NCI-H510A (cell line): ENCODE data around the gene TM4SF20.
"Not testable (repeated sequence)": the region's sequence is repeated elsewhere in the genome, so short reads cannot be mapped to it uniquely, and the experiment has no call there.

Experiments used
- DNase-seq: peaks from one replicate; lab custom pipeline; 2025; lab: John Stamatoyannopoulos, UW

TM4SF20 gene

DNA sequence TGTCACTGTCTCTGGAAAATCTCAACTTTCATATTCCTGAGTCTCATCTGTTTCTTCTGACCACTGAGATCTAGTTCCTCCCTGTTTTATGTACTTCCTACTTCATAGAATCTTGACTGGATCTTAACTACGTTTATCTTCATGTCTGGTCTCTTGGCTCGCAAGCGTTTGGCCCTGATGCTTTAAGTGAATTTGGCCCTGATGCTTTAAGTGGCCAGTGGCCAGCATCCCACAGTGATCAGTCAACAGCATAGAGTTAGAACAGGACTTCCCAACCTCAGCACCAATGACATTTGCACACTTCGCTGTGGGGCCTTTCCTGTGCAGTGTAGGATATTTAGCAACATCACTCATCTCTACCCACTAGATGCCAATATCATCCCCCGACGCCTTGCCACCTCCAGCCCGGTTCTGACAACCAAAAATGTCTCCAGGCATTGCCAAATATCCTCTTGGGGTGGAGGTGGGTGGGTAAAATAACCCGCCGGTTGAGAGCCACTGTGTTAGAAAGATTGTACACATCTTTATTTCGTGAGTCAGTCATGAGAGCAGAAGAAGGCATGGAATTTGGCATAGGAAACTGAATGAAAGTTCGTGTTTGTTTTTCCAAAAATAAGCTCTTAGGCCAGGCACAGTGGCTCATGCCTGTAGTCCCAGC is 12.2 kb downstream of the TM4SF20 start:
- no peak for DNase-seq

DNA sequence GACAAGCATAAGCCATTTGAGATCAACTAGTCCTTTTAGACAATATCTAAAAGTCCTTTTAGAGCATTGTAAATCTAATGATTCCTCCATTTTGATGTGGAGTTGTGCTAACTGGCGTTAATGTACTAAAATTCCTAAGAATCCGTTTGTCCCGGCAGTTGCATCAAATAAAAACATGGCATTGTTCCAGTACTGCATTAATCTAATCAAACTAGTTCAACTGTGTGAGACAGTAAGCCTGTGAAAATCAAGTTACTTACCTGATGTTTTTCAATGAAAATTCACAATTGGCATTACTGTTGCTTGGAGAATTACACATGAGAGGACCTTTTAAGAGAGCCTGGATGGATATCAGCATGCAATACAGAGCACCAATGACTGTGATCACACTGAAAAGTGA is 13.3 kb downstream of the TM4SF20 start:
- no peak for DNase-seq

DNA sequence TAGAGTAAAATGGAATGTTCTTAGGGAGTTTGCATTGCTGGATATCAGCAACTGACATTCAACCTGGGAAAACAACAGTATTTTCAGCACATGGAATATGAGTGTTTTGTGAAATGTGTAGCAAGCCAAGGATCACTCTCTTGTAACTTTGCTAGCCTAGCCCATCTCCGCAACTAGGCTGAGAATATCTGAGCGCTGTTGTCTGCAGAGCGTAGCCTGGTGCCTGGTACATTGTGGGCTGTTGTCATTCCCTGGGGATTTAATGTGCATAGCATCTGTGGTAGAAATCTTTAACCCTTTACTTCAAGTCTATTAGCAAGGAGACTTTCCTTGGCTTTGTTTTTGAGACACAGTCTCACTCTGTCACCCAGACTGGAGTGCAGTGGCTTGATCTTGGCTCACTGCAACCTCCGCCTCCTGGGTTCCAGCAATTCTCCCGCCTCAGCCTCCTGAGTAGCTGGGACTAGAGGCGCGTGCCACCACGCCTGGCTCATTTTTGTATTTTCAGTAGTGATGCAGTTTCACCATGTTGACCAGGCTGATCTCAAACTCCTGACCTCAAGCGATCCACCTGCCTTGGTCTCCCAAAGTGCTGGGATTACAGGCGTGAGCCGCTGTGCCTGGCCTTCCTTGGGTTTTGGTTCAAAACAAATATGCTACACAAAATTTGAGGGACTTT is 14.4 kb downstream of the TM4SF20 start:
- not testable (repeated sequence) for DNase-seq

DNA sequence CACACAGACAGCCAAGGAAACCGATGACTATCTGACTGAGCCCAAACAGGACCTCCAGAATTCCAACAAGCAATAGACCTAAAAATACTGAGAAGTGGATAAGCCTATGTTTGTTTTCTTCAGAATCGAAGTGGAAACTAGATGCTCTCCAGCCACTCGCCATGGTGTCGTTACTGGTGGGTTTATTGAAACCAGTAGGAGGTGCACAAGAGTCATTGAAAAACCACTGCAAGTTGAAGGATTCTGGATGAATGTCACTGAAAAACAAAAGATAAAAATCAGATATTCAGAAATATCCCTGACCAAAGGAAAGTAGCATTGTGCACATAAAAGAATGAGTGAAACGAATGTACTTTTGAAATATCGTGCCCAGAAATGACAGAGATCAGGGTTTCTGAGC is 15.3 kb downstream of the TM4SF20 start:
- no peak for DNase-seq

DNA sequence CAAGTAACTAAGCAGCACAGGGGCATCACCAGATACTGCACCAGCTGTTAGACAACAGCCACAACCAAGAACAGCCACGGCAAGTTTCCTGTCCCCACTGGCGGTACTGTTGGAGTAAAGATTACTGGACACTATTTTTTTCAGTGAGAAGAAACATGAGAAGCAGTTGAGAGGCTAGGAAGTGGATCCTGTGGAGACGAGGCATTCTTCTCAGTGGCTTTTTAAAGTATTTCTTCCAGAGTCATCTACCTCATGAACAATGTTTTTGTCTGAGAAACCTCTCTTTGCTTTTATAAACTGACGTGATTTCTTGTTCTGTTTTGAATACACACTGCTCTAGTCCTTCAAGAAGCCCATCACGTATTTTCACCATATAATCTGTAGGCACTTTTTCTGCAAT is 18.8 kb downstream of the TM4SF20 start:
- no peak for DNase-seq

DNA sequence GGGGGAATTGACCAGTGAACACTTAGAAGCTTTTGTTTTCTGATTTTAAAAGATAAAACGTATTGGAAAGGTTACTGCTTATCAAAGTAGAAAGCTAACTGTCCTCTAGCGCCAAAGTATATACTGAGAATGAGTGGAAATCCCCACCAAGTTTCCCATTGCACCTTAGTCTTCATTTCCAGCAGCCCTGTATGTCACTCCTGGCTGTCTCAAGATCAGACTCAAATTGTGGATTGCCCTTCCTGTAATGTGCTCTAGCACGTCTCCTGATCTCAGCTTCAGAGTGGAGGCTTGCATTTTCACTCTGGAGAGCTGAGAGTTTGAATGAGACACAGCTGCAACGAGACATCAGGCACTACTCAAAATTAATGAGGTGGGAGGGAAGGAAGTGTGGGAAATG is 27.5 kb downstream of the TM4SF20 start:
- no peak for DNase-seq

DNA sequence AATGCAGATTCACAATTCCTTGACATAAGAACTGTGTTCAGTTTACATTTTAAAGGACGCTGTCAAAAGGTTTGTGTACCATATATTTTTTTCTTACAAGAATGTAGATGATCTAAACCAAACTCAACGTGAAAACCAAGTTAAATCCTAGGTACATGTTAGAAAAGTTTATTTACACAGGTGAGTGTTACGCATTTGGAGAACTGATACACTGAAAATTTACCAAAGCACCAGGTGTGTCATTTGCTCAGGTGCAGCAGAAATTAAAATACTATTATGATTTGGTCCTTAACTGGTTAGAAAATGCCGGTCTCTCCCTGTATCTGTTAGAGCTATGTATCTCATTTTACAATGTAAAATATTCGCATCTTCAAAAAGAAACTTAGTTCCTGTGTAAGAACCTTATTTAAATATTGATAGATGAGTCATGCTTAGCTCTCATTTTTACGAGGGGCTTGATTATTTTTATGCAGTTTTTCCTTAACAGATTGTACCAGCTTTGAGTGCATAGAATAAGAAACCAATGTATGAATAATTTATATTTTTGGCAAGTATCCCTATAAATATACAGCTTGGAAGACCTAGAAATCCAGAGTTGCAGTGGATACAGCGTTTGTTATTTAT is 29.0 kb downstream of the TM4SF20 start:
- no peak for DNase-seq

DNA sequence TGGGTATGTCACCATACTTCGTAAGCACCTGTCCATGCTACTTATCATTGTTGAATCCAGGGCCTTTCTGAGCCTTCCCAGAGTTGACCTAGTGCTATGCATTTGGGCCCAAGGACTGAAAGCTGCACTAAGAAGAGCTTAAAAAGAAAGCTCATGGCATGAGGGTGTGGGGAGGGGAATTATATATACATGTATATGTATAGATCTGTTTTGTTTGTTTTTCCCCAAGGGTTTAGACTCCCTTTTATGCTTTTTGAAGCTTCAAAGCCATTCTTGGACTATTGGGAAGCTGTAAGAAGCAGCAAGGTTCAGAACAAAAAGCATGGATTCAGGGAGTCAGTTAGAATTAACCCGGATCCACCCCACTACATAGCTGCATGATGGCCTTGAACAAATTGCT is 30.8 kb downstream of the TM4SF20 start:
- no peak for DNase-seq

DNA sequence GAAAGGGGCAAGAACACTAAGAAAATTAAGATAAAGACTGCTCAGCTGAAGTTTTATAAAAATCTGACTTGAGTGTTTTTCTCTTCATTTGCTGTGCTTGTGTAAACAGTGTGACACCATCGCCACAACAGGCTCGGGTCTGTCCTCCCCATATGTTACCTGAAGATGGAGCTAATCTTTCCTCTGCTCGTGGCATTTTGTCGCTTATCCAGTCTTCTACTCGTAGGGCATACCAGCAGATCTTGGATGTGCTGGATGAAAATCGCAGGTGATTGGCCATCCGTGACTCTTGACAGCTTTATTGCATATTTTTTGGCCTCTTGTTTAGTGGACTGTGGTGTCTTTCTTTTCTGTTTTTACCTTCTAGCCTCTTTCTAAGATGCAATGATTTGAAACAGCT is 32.0 kb downstream of the TM4SF20 start:
- DNase-seq, result no peak

DNA sequence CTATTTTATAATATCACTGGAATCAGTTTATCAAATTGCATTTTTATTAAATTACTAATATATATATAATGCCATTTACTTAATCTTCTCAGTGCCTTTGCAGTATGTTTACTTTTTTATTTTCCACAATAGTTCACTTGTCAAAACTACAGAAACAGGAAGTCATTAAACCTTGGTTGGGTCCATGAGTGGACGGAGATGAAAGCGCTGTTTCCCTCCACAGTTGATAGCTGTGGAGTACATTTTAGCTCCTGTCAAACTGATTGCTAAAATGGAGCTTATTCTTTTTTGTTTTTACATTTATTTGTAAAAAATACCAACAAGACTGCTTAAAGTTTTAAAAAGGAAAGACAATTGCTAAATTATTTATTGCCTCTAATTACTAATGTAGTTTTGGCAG is 34.9 kb downstream of the TM4SF20 start:
- no peak for DNase-seq

DNA sequence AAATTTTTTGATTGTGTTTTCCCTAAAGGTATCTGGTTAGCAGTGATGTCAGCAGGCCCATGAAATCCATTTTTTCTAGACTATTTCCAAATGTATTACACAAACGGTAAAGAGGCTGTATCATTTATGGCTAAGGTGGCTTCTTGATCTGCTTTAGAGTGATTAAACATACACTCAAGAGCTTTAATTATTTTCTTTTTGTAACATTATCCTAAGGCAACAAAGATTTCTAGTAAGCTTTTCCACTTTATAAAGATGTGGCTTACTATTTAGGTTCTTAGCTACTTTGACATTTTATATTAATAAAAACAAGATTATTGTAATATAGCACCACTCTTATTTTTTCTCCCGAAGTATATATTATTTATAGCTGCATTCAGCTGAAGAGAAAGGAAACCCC is 37.6 kb downstream of the TM4SF20 start:
- no peak for DNase-seq

DNA sequence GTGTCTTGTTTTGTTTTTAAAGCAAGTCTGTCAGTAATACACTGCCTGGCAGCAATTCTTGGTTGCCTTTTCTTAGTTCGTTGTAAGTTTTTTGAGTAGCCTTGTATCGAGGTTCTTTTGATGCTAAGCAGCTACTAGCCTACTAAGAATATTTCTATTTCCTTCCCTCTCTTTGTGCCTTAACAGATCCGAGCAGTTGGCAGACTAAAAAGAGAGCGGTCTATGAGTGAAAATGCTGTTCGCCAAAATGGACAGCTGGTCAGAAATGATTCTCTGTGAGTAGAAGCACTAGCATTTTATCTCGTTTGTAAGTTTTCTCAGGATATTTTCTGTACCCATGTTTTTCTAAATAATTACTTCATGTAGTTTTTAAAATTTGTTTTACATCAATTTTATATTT is 39.0 kb downstream of the TM4SF20 start:
- DNase-seq, result no peak

DNA sequence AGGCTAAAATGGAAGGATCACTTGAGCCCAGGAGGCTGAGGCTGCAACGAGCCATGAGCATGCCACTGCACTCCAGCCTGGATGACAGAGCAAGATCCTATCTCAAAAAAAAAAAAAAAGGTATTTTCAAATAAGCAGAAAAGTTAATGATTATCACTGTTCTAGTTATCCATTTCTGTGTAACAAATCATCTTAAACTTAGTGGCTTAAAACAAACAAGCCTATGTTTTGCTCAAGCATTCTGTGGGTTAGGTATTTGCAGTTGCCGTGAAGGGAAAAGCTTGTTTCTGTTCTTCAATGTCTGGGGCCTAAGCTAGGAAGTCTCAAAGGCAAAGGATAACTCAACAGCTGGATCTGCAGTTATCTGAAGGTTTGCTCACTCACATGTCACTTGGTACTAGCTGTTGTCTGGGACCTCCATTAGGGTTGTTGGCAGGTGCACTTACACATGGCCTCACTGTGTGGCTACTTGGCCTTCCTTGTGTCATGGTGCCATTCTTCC is 40.0 kb downstream of the TM4SF20 start:
- DNase-seq, result no peak

DNA sequence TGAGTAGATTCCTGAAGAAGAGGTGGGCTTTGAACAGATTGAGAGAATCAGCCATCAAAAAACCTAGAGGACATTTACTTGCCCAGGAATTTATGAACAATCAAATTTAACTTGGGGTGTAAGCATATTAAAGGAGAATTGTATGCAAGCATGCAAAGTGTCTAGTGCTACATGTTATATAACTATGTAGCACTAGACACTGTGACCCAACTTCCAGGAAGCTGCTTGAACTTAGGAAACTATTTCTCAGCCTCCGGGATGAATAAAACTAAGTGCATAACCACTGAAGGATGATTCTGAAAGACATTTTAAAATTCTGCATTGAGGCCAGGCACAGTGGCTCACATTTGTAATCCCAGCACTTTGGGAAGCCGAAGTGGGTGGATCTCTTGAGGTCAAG is 41.7 kb downstream of the TM4SF20 start:
- DNase-seq, result no peak

DNA sequence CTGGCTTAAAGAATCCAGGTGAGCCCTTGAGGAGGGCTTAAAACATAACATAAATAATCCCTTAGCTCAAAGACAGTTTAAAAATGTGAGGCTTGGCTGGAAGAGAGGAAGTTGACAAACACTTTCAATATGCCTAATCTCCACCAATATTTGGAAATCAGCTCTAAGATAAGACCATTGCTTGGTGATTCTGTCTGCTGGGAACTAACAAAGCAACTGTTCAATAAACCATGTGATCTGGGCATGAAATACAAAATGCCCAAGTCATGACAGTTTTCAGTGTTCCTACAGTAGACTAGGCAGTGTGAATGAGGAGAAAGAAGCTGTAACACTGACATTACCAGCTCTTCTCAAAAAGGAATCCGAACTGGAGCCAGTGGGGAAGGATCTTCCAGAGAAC is 43.4 kb downstream of the TM4SF20 start:
- no peak for DNase-seq

DNA sequence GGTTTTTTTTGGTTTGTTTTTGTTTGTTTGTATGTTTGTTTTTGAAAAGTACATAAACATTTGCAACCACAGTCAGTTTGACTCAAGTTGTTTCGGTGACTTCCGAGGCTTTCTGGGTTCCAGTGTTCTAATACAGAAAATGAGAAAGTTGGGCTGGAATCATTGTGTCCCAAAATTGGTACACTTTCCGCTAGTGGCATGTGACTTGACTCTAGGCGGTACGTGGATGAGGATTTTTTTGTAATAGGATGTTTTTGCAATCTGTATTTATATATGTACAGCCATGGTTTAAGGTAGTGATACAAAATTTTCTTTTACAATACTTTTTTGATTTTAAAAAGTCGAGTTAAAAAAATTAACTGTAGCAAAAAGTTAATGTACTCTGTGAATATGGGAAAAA is 52.3 kb downstream of the TM4SF20 start:
- DNase-seq, result no peak

DNA sequence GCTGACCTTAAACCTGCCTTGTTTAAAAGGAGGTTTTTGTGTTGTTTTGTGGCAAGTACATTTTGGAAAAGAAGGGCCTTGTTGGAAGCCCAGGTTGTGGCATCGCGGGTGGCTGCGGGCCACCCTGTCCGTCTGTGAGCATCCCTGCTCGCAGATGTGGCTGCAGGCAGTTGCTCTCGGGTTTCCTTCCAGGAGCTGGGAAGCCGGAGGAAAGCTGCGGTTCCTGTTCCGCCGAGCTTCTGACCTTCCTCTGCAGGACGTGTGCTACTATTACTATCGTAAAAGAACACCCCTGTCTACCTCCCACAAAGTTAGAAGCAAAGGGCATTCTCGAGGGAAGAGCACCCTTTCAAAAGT is 53.3 kb downstream of the TM4SF20 start:
- DNase-seq, result no peak

DNA sequence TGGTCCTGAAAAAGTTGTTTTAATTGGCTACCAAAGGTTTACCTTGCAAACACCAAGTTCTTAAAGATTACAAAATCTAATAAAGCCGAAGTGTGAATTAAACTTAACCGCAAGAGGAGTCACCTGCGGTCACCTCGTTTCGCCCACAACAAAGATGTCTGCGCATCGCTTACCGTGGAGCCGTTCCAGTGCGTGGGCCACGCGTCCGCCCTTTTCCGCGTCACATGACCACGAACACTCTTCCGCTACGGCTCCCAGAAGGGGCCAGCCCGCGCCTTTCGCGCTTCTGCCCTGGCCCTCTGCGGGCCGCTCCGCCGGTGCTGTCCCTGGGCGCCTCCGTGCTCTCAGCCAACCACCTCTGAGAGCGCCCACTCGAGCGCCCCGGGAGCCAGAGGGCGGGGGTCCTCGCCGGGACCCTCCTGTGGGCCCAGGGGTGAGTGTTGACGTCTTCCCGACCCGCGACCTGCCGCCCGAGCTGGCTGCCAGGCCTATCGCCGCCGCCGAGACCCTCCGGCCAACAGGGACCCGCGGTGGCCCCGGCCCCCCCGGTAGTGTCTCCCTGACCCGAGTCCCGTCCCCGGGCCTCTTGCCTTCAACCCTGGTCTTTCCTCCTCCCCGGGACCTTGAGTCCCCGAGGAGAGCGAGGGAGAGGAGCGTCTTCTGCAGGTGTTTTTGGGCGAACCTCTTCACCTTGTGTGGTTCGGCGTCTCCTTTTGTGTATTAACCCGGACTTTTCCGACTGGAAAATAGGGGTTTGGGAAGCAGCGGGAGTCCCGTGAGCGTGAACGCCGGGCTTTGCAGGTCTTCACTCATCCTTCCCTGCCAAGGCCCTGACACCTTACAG is 53.9 kb downstream of the TM4SF20 start, which contains the start of gene MFF:
Gene MFF, plus strand, starts transcription at position 257 of the 844 bp plus-strand sequence. CDS start 5,415 bp downstream, outside the sequence.
- peak; percentile 95 for DNase-seq

DNA sequence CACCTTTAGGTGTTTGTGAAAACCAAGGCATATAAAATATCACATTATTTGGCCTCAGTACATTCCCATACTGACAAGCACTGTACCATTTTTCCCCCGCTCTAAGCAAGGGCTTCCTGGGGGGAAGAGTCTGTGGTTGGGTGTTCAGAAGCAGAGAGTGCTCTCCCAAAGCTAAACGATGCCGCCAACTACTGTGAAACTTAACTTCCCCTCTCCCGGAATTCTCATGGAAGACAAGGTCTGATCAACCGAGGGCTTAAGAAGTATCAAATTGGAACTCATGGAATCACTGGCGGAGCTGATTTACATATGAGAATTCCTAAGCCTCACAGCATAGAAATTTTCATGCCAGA is 54.5 kb downstream of the TM4SF20 start:
- DNase-seq, result no peak

DNA sequence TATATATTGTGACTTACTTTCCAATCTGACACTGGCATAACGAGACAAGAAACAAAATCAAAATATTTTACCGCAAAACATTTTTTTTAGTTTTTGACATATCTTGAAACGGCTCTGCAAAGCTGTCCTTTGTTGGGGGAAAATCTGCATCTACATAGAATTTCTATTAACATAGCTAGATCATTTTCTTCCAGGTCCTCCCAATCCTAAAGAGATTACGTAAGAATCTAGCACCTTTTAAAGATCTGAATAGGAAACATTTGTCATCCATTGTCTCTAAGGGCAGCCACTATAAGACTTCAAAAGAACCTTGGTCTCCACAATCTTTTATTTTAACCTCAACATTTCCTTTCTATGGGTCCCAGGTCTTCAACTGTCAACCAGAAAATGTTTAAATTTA is 55.3 kb downstream of the TM4SF20 start:
- DNase-seq, result no peak

DNA sequence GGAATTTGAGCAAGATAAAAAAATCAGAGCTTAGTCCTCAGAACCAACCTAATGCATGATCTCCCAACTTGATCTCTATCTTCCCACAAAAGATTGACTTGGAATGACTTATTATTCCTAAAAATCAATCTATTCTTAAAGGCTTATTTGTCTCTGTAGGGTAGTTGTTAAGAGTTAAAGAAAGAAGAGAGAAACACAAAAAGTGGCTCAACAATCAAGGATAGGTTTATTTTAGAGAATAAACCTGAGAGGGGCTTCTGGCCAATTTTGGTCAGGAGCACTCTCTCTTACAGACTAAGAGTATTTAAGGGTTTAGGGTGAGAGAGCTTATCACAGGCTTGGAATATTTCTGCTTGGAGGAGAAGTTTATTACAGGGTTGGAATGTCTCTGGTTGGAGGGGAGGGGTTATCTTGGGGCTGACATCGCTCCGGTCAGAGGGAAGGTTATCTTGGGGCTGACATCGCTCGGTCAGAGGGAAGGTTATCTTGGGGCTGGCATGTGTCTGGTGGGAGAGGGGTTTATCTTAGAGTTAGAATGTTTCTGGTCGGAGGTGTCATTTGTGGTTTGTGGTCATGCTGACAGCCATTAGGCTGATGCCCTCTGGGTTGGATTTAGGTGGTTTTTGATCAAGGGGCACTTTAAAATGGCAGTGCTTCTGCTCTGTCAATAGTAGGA is 56.4 kb downstream of the TM4SF20 start:
- no peak for DNase-seq
